GM12874 (cell line): ENCODE measurements around the gene C10orf143.

ENCODE experiments used
- CTCF ChIP-seq: IDR thresholded peaks from 2 replicates; pipeline ENCODE4 v1.5.1; 2011; ENCODE audit warnings: low read depth, mild to moderate bottlenecking, control low read depth, low read length, moderate library complexity; ENCODE audit not compliant: insufficient read depth

The C10orf143 gene

GRCh38 chr10:130014263-130015074 lies 96.2 kb downstream of the C10orf143 start:
- no peak for TF ChIP-seq CTCF
